Activated naive CD4-positive, alpha-beta T cell treated with anti-CD3 and anti-CD28 coated beads for 36 hours (primary cell): ENCODE results near the gene SERPINB1. TPM values are rescaled to one million over a fixed set of nuclear protein-coding genes. Genes with fewer than 3 reads are reported as not detected.

Source experiments
- CTCF ChIA-PET: fragments of 350-600 bp; sonication (Branson Sonifier 250); formaldehyde crosslinking; loops from one replicate; lab custom pipeline; 2021; ENCODE audit warnings: antibody characterized with exemption; lab: Charles Lee
- DNase-seq: peaks from one replicate; pipeline ENCODE4 v3.0.0-alpha.2; 2020
- H3K27ac Mint-ChIP-seq: one replicate; pipeline ENCODE4 v1.8.0; 2021; ENCODE audit warnings: mild to moderate bottlenecking, mixed read lengths
- H3K27me3 Mint-ChIP-seq: one replicate; pipeline ENCODE4 v1.8.0; 2021; ENCODE audit warnings: low read depth, mixed read lengths
- H3K36me3 Mint-ChIP-seq: one replicate; pipeline ENCODE4 v1.8.0; 2021; ENCODE audit warnings: low read depth, mixed read lengths
- H3K4me1 Mint-ChIP-seq: one replicate; pipeline ENCODE4 v1.8.0; 2021; ENCODE audit warnings: low read depth, mixed read lengths
- H3K4me3 Mint-ChIP-seq: one replicate; pipeline ENCODE4 v1.8.0; 2021; ENCODE audit warnings: mild to moderate bottlenecking, moderate library complexity, mixed read lengths
- H3K9me3 Mint-ChIP-seq: one replicate; pipeline ENCODE4 v1.8.0; 2021; ENCODE audit warnings: mixed read lengths
- intact Hi-C: fragments of 100-400 bp; cut with micrococcal nuclease; formaldehyde crosslinking; loops from one replicate; pipeline ENCODE4 v1.15.1; 2023
- total RNA-seq, 2 experiments: library from RNA; stranded (reverse); gene quantifications; one replicate each; pipeline ENCODE4 v1.2.3, GENCODE V29; 2021

Gene SERPINB1
- total RNA-seq, 2 experiments from 2014 or later, result 200 to 208 TPM

GRCh38 chr6:2796861-2797260 is 44.8 kb downstream of the SERPINB1 start:
- H3K27me3 Mint-ChIP-seq, result no peaks in the 10 kb centered on the region
- peaks cover 3% of the 10 kb centered on the region for H3K36me3 Mint-ChIP-seq
- CTCF ChIA-PET, result no interaction called here
- no peak for DNase-seq
- H3K9me3 Mint-ChIP-seq, result no peaks in the 10 kb centered on the region
- intact Hi-C loops, result no loop called here
- no peak overlapping the region for H3K27ac Mint-ChIP-seq
- no peak overlapping the region for H3K4me3 Mint-ChIP-seq
- peaks cover 43% of the 10 kb centered on the region for H3K4me1 Mint-ChIP-seq

GRCh38 chr6:2795956-2796355 is 45.7 kb downstream of the SERPINB1 start:
- no peaks in the 10 kb centered on the region for H3K9me3 Mint-ChIP-seq
- H3K36me3 Mint-ChIP-seq, result peaks cover 3% of the 10 kb centered on the region
- peaks cover 47% of the 10 kb centered on the region for H3K4me1 Mint-ChIP-seq
- no peak overlapping the region for H3K27ac Mint-ChIP-seq
- CTCF ChIA-PET, result no interaction called here
- intact Hi-C loops, result loop anchor here (2.0 kb wide), 1 partner anchor 21 kb away; no protein-coding TSS in a partner anchor
- no peaks in the 10 kb centered on the region for H3K27me3 Mint-ChIP-seq
- H3K4me3 Mint-ChIP-seq, result no peak overlapping the region
- DNase-seq, result no peak

GRCh38 chr6:2795162-2795561 is 46.5 kb downstream of the SERPINB1 start:
- H3K27ac Mint-ChIP-seq, result no peak overlapping the region
- H3K4me1 Mint-ChIP-seq, result peaks cover 46% of the 10 kb centered on the region
- no peak overlapping the region for H3K4me3 Mint-ChIP-seq
- H3K27me3 Mint-ChIP-seq, result no peaks in the 10 kb centered on the region
- intact Hi-C loops, result loop anchor here (2.0 kb wide), 1 partner anchor 22 kb away; no protein-coding TSS in a partner anchor
- no peaks in the 10 kb centered on the region for H3K9me3 Mint-ChIP-seq
- DNase-seq, result no peak
- CTCF ChIA-PET, result interaction anchor here (1.0 to 2.8 kb wide), 3 partner anchors 46 to 116 kb away, joined by 3 to 15 read pairs (median 4); partner anchors contain the start of gene SERPINB1
- peaks cover 3% of the 10 kb centered on the region for H3K36me3 Mint-ChIP-seq

GRCh38 chr6:2794171-2794730 is 47.4 kb downstream of the SERPINB1 start:
- H3K4me1 Mint-ChIP-seq, result peaks cover 40% of the 10 kb centered on the region
- CTCF ChIA-PET, result interaction anchor here (0.9 to 2.8 kb wide), 7 partner anchors 47 to 194 kb away, joined by 3 to 15 read pairs (median 3); partner anchors contain the start of gene SERPINB1
- no peak overlapping the region for H3K4me3 Mint-ChIP-seq
- H3K27me3 Mint-ChIP-seq, result no peaks in the 10 kb centered on the region
- DNase-seq, result no peak
- H3K9me3 Mint-ChIP-seq, result no peaks in the 10 kb centered on the region
- intact Hi-C loops, result loop anchor here (2.0 kb wide), 1 partner anchor 23 kb away; no protein-coding TSS in a partner anchor
- H3K36me3 Mint-ChIP-seq, result peaks cover 3% of the 10 kb centered on the region
- no peak overlapping the region for H3K27ac Mint-ChIP-seq

DNA sequence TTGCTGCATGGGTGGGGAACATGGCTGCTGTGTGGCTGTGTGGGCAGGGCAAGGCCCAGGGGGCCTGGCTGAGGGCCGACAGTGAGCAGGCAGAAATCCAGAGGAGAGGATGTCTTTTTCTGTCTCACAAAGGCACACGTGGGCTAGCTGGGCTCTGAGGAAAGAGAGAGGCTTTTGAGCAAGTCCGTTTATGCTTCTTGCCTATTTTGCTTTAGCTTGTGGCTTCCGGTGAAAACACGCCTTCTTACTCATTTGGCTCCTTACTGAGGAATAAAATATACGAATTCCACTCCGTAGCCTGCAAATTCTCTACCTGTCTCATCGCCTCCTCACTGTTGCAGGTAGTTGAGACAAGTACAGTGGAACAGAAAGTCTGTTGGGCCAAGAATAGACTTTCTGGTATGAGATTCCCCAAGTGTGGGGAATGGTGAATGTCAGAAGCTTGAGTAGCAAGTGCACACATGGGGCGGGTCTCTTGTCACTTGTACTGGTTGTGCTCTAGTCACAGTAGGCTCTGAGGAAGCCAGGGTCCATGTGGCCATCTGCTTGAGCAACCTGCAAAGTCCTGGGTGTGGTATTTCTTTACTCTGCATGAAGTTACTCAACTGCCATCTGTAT is 48.0 kb downstream of the SERPINB1 start:
- DNase-seq, result peak; percentile 66
- Mint-ChIP-seq H3K27me3 (no peaks in the 10 kb centered on the region), H3K27ac (peak overlapping the region; percentile 83), H3K4me3 (peak overlapping the region; percentile 30), H3K36me3 (peaks cover 3% of the 10 kb centered on the region), H3K9me3 (no peaks in the 10 kb centered on the region), H3K4me1 (peaks cover 44% of the 10 kb centered on the region)
- CTCF ChIA-PET, result interaction anchor here (0.9 to 2.8 kb wide), 6 partner anchors 47 to 194 kb away, joined by 3 to 15 read pairs (median 3); partner anchors contain the start of gene SERPINB1
- intact Hi-C loops, result loop anchor here (1.0 to 2.0 kb wide), 2 partner anchors 23 to 27 kb away; no protein-coding TSS in a partner anchor

DNA sequence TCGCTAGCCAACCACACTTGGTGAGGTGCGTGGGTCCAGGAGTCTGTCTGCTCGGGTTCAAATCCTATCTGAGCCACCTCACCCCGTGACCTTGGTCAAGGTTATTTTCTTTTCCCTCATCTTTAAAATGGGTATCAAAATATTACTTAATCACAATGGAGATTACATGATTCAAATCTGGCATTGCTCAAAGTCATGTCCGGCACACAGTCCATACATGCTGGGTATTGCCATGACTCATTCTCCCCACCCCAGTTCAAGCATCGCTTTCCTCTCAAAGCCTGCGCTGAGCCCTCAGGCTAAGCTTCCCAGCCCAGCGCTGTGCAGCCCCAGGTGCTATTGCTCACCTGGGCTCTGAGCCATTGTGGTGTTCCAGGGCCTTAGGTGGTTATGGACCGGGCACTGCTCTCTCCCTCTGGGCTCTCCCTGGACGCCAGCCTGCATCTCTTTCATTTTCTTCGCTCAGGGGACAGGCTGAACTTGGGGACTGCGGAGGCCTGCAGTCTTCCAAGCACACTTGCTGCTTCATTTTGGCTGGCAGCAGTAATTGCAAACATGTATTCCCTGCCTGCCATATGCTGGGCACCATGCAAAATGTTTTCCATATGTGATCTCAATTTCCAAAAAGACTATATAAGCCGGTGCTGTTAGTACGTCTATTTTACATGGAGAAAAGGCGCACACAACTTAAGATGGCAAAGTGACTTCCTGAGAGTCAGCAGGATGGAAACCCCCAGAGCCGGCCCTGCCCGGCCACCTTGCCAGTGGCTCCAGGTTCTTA is 49.1 kb downstream of the SERPINB1 start:
- CTCF ChIA-PET, result interaction anchor here (0.7 to 2.8 kb wide), 17 partner anchors 36 to 274 kb away, joined by 3 to 44 read pairs (median 5); partner anchors contain the start of gene SERPINB1
- H3K4me1 Mint-ChIP-seq, result peaks cover 42% of the 10 kb centered on the region
- DNase-seq, result no peak
- no peaks in the 10 kb centered on the region for H3K27me3 Mint-ChIP-seq
- no peak overlapping the region for H3K27ac Mint-ChIP-seq
- H3K9me3 Mint-ChIP-seq, result no peaks in the 10 kb centered on the region
- intact Hi-C loops, result loop anchor here (1.0 kb wide), 1 partner anchor 28 kb away; no protein-coding TSS in a partner anchor
- H3K36me3 Mint-ChIP-seq, result peaks cover 7% of the 10 kb centered on the region
- no peak overlapping the region for H3K4me3 Mint-ChIP-seq

DNA sequence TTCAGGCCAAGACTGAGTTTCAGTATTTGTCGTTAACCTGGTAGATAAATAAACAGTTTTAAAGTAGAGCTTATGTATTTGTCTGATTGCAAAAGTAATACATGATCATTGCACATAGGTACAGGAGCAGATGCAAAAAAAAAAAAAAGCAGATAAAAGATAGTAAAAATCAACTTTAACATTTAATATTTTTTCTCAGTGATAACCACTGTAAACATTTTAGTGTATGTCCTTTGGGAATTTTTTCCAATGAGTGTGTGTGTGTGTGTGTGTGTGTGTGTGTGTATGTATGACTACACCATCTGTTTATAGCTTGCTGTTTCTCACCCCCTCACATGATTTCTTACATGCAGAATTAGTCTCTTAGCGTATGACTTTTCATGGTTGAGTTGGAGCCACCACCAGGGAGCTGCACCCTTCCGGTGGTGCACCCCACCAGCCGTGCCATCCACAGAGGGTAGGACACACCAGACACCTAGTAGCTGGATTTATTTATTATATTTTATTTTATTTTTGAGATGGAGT is 50.2 kb downstream of the SERPINB1 start:
- intact Hi-C loops, result loop anchor here (1.0 to 2.0 kb wide), 8 partner anchors 25 to 263 kb away; partner anchors contain the start of gene SERPINB1
- no peak overlapping the region for H3K4me3 Mint-ChIP-seq
- H3K4me1 Mint-ChIP-seq, result peaks cover 39% of the 10 kb centered on the region
- peaks cover 8% of the 10 kb centered on the region for H3K36me3 Mint-ChIP-seq
- no peak for DNase-seq
- H3K27me3 Mint-ChIP-seq, result no peaks in the 10 kb centered on the region
- no peak overlapping the region for H3K27ac Mint-ChIP-seq
- CTCF ChIA-PET, result interaction anchor here (0.6 to 2.7 kb wide), 38 partner anchors 8 to 1501 kb away, joined by 3 to 44 read pairs (median 4); partner anchors contain the start of gene SERPINB1
- no peaks in the 10 kb centered on the region for H3K9me3 Mint-ChIP-seq

- no peak overlapping the region for H3K27ac Mint-ChIP-seq
- H3K27me3 Mint-ChIP-seq, result no peaks in the 10 kb centered on the region
- peaks cover 11% of the 10 kb centered on the region for H3K36me3 Mint-ChIP-seq
- H3K4me1 Mint-ChIP-seq, result peaks cover 39% of the 10 kb centered on the region
- CTCF ChIA-PET, result interaction anchor here (0.6 to 2.7 kb wide), 36 partner anchors 8 to 1502 kb away, joined by 3 to 44 read pairs (median 4); partner anchors contain the start of gene SERPINB1
- no peaks in the 10 kb centered on the region for H3K9me3 Mint-ChIP-seq
- peak; percentile 87 for DNase-seq
- no peak overlapping the region for H3K4me3 Mint-ChIP-seq
- intact Hi-C loops, result loop anchor here (1.0 to 2.0 kb wide), 8 partner anchors 24 to 264 kb away; partner anchors contain the start of gene SERPINB1
These were observed 50.8 kb downstream of the SERPINB1 start for GRCh38 chr6:2790588-2791449.

DNA sequence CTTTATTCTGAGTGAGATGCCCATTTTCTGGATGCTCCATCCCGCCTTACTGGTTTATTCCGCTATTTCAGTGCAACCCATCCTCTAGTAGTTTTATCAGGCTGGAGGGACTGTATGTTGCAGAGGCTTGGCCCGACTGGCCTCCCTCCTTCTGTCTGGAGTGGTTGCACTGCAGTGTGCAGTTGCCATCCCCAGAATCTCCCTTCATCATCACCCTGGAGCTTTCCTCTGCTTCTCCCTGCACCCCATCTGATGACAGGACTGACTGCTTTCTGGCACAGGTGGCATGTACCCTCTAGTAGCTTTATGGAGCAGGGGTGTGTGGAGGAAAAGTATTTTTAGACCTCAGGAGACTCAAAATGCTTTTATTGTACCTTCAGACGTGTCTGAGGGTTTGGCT is 55.4 kb downstream of the SERPINB1 start:
- no peak overlapping the region for H3K4me3 Mint-ChIP-seq
- CTCF ChIA-PET, result no interaction called here
- no peaks in the 10 kb centered on the region for H3K9me3 Mint-ChIP-seq
- intact Hi-C loops, result no loop called here
- peaks cover 11% of the 10 kb centered on the region for H3K4me1 Mint-ChIP-seq
- DNase-seq, result no peak
- peaks cover 12% of the 10 kb centered on the region for H3K36me3 Mint-ChIP-seq
- H3K27ac Mint-ChIP-seq, result no peak overlapping the region
- H3K27me3 Mint-ChIP-seq, result no peaks in the 10 kb centered on the region

- Mint-ChIP-seq H3K36me3 (peaks cover 18% of the 10 kb centered on the region), H3K4me3 (no peak overlapping the region), H3K4me1 (peaks cover 7% of the 10 kb centered on the region), H3K27me3 (no peaks in the 10 kb centered on the region), H3K27ac (no peak overlapping the region), H3K9me3 (no peaks in the 10 kb centered on the region)
- CTCF ChIA-PET, result interaction anchor here (0.7 to 2.8 kb wide), 3 partner anchors 12 to 640 kb away, joined by 4 to 13 read pairs (median 5); no protein-coding TSS in a partner anchor
- intact Hi-C loops, result no loop called here
- DNase-seq, result no peak
These were observed 56.7 kb downstream of the SERPINB1 start for GRCh38 chr6:2784930-2785329.

GRCh38 chr6:2784061-2784460 is 57.6 kb downstream of the SERPINB1 start:
- CTCF ChIA-PET, result interaction anchor here (0.6 to 2.8 kb wide), 2 partner anchors 11 to 88 kb away, joined by 3 to 13 read pairs; no protein-coding TSS in a partner anchor
- peaks cover 22% of the 10 kb centered on the region for H3K36me3 Mint-ChIP-seq
- intact Hi-C loops, result no loop called here

More at GRCh38 chr6:2784061-2784460, 57.6 kb downstream of the SERPINB1 start:
- H3K27me3 Mint-ChIP-seq, result no peaks in the 10 kb centered on the region
- no peak overlapping the region for H3K4me3 Mint-ChIP-seq
- no peak for DNase-seq
- no peak overlapping the region for H3K27ac Mint-ChIP-seq
- peaks cover 3% of the 10 kb centered on the region for H3K4me1 Mint-ChIP-seq
- H3K9me3 Mint-ChIP-seq, result no peaks in the 10 kb centered on the region
